GM12878 (cell line): ENCODE results near the gene CHN2. TPM values are rescaled to one million over a fixed set of nuclear protein-coding genes. Genes with fewer than 3 reads are reported as not detected.

Source experiments
- ATAC-seq: fragments of 200-7000 bp; cut with Tn5 transposase; 3 replicates; pipeline ENCODE4 v1.9.1; 2020; ENCODE audit warnings: mild to moderate bottlenecking, moderate library complexity
- BruUV-seq: library from RNA; stranded (reverse); fragments of 400-500 nt; replicated peaks from 2 replicates; lab custom pipeline; 2021; lab: Mats Ljungman, UMichigan
- CTCF ChIA-PET: fragments of 300-600 bp; sonication (Branson Sonifier 250); formaldehyde crosslinking; extraction: SDS; loops from one replicate; lab custom pipeline; 2021; ENCODE audit warnings: inconsistent platforms; lab: Yijun Ruan, JAX
- POLR2A ChIA-PET: fragments of 350-600 bp; formaldehyde crosslinking; extraction: SDS; loops from one replicate; lab custom pipeline; 2021; ENCODE audit warnings: inconsistent platforms; lab: Charles Lee
- RAD21 ChIA-PET: fragments of 300-600 bp; sonication (Branson Sonifier 250); formaldehyde crosslinking; loops from one replicate; lab custom pipeline; 2023; ENCODE audit warnings: antibody characterized with exemption; ENCODE audit not compliant: unreplicated experiment; lab: Charles Lee
- SMC1A ChIA-PET: fragments of 300-600 bp; sonication (Branson Sonifier 250); formaldehyde crosslinking; loops from one replicate; lab custom pipeline; 2023; ENCODE audit not compliant: unreplicated experiment, uncharacterized antibody; lab: Charles Lee
- DNase-seq: peaks from one replicate; pipeline ENCODE4 v3.0.0-alpha.2; 2011; ENCODE audit warnings: low read depth, low spot score
- FAIRE-seq: peaks from 3 replicates; lab custom pipeline; 2011; peaks lifted over from hg19 to GRCh38; lab: Jason Lieb, UNC
- H2AFZ ChIP-seq: 2 replicates; pipeline ENCODE4 v1.6.0; 2011; ENCODE audit warnings: low read depth, low read length, control low read depth; ENCODE audit not compliant: control insufficient read depth
- H3K27ac ChIP-seq: 2 replicates; pipeline ENCODE4 v1.5.1; 2011; ENCODE audit warnings: control low read depth; ENCODE audit not compliant: control insufficient read depth, insufficient read depth
- H3K27me3 ChIP-seq, 2 experiments: replicated peaks in 1 of 2; 2 replicates each; pipeline versions ENCODE4 v1.6.0 to v1.6.1; 2011; ENCODE audit warnings: low read length in 1 of 2; ENCODE audit not compliant: control insufficient read depth in 2 of 2, insufficient read depth in 2 of 2
- H3K36me3 ChIP-seq, 2 experiments: 2 replicates each; pipeline ENCODE4 v1.5.1; 2011; ENCODE audit warnings: low read length in 1 of 2; ENCODE audit not compliant: control insufficient read depth in 2 of 2, insufficient read depth in 2 of 2
- H3K4me1 ChIP-seq: 2 replicates; pipeline ENCODE4 v1.6.1; 2011; ENCODE audit warnings: mild to moderate bottlenecking, low read length, moderate library complexity, mixed read lengths; ENCODE audit not compliant: control insufficient read depth, insufficient read depth
- H3K4me2 ChIP-seq: 2 replicates; pipeline ENCODE4 v1.6.0; 2011; ENCODE audit warnings: control low read depth; ENCODE audit not compliant: control insufficient read depth, insufficient read depth
- H3K4me3 ChIP-seq: fragments of 200-600 bp; sonication (generic); 2 replicates; pipeline ENCODE4 v1.5.1; 2016
- H3K79me2 ChIP-seq: 2 replicates; pipeline ENCODE4 v1.6.0; 2011; ENCODE audit warnings: low read length; ENCODE audit not compliant: control insufficient read depth, insufficient read depth
- H3K9ac ChIP-seq: 2 replicates; pipeline ENCODE4 v1.8.0; 2011; ENCODE audit warnings: low read length, control low read depth, mixed read lengths; ENCODE audit not compliant: control insufficient read depth, insufficient read depth
- H3K9me3 ChIP-seq: replicated peaks from 3 replicates; pipeline ENCODE4 v1.5.1; 2011; ENCODE audit warnings: mild to moderate bottlenecking, low read length; ENCODE audit not compliant: control insufficient read depth, insufficient read depth
- H4K20me1 ChIP-seq: 2 replicates; pipeline ENCODE4 v1.6.0; 2011; ENCODE audit not compliant: control insufficient read depth, insufficient read depth
- BRCA1 ChIP-seq: IDR thresholded peaks from 2 replicates; pipeline ENCODE4 v1.6.1; 2011; ENCODE audit warnings: low read depth, low read length, improper control_type of control experiment
- CREM ChIP-seq: IDR thresholded peaks from 2 replicates; pipeline ENCODE4 v1.6.1; 2014; ENCODE audit warnings: antibody characterized with exemption, low read depth
- EGR1 ChIP-seq, 2 experiments: IDR thresholded peaks; 1 replicate in 1 of 2; 2 replicates in 1 of 2; pipeline ENCODE4 v1.6.1; 2011 to 2012; ENCODE audit warnings: low read depth in 2 of 2, low read length in 2 of 2, borderline replicate concordance in 1 of 2, mild to moderate bottlenecking in 1 of 2, moderate library complexity in 1 of 2
- ETV6 ChIP-seq, 2 experiments: fragments of 450-650 bp in 1 of 2; IDR thresholded peaks in 1 of 2; conservative IDR thresholded peaks in 1 of 2; 2 replicates each; pipeline ENCODE4 v1.6.1; 2014; ENCODE audit warnings: antibody characterized with exemption in 1 of 2, borderline replicate concordance in 1 of 2, low read depth in 1 of 2, mild to moderate bottlenecking in 1 of 2, moderate library complexity in 1 of 2
- GATAD2B ChIP-seq: fragments of 450-650 bp; conservative IDR thresholded peaks from 2 replicates; pipeline ENCODE4 v1.6.1; 2017; ENCODE audit warnings: low read depth, mild to moderate bottlenecking, moderate library complexity
- HCFC1 ChIP-seq: fragments of 150-350 bp; IDR thresholded peaks from 2 replicates; pipeline ENCODE4 v1.6.1; 2014; ENCODE audit warnings: low read length
- IRF4 ChIP-seq: IDR thresholded peaks from 2 replicates; pipeline ENCODE4 v1.6.1; 2011; ENCODE audit warnings: low read depth, low read length
- PML ChIP-seq: IDR thresholded peaks from 2 replicates; pipeline ENCODE4 v1.6.1; 2012; ENCODE audit warnings: low read length, inconsistent platforms
- RFX5 ChIP-seq: IDR thresholded peaks from 2 replicates; pipeline ENCODE4 v1.6.1; 2011; ENCODE audit warnings: low read depth, low read length, improper control_type of control experiment
- STAT3 ChIP-seq: IDR thresholded peaks from 2 replicates; pipeline ENCODE4 v1.6.1; 2011; ENCODE audit warnings: low read depth, low read length, improper control_type of control experiment
- TCF12 ChIP-seq: IDR thresholded peaks from 2 replicates; pipeline ENCODE4 v1.6.1; 2011; ENCODE audit warnings: low read depth, mild to moderate bottlenecking, low read length
- WGBS: methylation state at CpG from one replicate; pipeline ENCODE4 v1.1.6; 2016; ENCODE audit warnings: low lambda C conversion rate; ENCODE audit not compliant: insufficient replicate concordance, insufficient coverage; ENCODE audit errors: missing lambda C conversion rate; 5-methylcytosine and 5-hydroxymethylcytosine counted together
- in situ Hi-C: fragments of 300-500 bp; cut with MboI; formaldehyde crosslinking; loops from 9 replicates; pipeline ENCODE4 v1.14.3; 2018; ENCODE audit warnings: mixed read lengths
- intact Hi-C: fragments of 100-400 bp; cut with micrococcal nuclease; formaldehyde crosslinking; loops from one replicate; pipeline ENCODE4 v1.14.2; 2022; ENCODE audit not compliant: unreplicated experiment
- polyA plus RNA-seq, 11 experiments: library from polyadenylated mRNA; depleted of rRNA in 4 of 11; unstranded in 6 of 11; stranded (reverse) in 5 of 11; fragments of >200 nt; fragmentation: Nextera tagmentation in 4 of 11; fragmentation: Illumina TruSeq in 1 of 11; extraction: Ambion mirVana in 4 of 11; extraction: Trizol in 1 of 11; gene quantifications; 1 replicate in 1 of 11; 2 replicates in 10 of 11; pipeline versions ENCODE4 v1.2.1 to v1.2.3, GENCODE V29; 2011 to 2016; ENCODE audit warnings: inconsistent platforms in 2 of 11, missing spikeins in 2 of 11, low read depth in 1 of 11
- total RNA-seq, 4 experiments: library from RNA; depleted of rRNA in 3 of 4; stranded (reverse); fragments of >200 nt in 3 of 4; fragmentation: Illumina TruSeq in 1 of 4; extraction: Trizol in 1 of 4; gene quantifications; 2 replicates each; pipeline versions ENCODE4 v1.2.1 to v1.2.3, GENCODE V29; 2013 to 2021
- TF ChIP-seq, protein P1 (sequence below): fragments of 450-650 bp; IDR thresholded peaks from 2 replicates; pipeline ENCODE4 v1.6.1; 2017; ENCODE audit warnings: low read depth, mild to moderate bottlenecking, moderate library complexity
- TF ChIP-seq, protein P2 (sequence below): IDR thresholded peaks from 2 replicates; pipeline ENCODE4 v1.6.1; 2012; ENCODE audit warnings: low read depth, low read length, improper control_type of control experiment

CHN2 gene
- total and polyA plus RNA-seq, 10 of the 15 experiments (the other 5 are each of a cell fraction or from before 2014, with no cell fraction given), result 0.11 to 3.8 (median 0.37) TPM; not detected in 2

DNA sequence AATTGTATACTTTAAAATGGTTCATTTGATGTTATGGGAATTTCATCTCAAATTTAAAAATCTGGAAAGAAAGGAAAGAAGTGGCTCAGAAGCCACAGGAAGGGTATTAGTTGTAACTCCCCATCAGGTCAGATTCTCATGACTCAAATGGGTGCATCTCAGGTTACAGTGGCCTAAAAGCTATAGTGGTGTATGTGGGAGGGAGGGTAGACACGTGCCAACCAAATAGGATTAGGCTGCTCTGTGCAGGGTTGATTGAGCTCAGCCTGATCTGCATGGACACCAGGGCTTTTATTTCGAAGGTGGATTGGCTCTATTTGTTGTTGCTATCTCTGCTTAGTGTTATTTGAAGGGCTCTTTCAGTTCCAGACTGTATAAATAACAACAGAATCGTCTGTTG, 247.6 kb downstream of the CHN2 start (continued):
- no peak for TF ChIP-seq ETV6 (conservative IDR thresholded peaks at IDR 0.05 in 1 of 2, IDR thresholded peaks at IDR 0.05 in 1 of 2; ENCODE audit: borderline replicate concordance in 1 of 2, low read depth in 1 of 2)
- no peak for TF ChIP-seq TCF12
- no peak for TF ChIP-seq STAT3
- TF ChIP-seq, protein P1, sequence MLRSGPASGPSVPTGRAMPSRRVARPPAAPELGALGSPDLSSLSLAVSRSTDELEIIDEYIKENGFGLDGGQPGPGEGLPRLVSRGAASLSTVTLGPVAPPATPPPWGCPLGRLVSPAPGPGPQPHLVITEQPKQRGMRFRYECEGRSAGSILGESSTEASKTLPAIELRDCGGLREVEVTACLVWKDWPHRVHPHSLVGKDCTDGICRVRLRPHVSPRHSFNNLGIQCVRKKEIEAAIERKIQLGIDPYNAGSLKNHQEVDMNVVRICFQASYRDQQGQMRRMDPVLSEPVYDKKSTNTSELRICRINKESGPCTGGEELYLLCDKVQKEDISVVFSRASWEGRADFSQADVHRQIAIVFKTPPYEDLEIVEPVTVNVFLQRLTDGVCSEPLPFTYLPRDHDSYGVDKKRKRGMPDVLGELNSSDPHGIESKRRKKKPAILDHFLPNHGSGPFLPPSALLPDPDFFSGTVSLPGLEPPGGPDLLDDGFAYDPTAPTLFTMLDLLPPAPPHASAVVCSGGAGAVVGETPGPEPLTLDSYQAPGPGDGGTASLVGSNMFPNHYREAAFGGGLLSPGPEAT, result no peak
- TF ChIP-seq HCFC1, result no peak
- TF ChIP-seq EGR1 (IDR thresholded peaks at IDR 0.05; ENCODE audit: borderline replicate concordance in 1 of 2, low read depth in 2 of 2, low read length in 2 of 2), result no peak
- TF ChIP-seq PML, result no peak

DNA sequence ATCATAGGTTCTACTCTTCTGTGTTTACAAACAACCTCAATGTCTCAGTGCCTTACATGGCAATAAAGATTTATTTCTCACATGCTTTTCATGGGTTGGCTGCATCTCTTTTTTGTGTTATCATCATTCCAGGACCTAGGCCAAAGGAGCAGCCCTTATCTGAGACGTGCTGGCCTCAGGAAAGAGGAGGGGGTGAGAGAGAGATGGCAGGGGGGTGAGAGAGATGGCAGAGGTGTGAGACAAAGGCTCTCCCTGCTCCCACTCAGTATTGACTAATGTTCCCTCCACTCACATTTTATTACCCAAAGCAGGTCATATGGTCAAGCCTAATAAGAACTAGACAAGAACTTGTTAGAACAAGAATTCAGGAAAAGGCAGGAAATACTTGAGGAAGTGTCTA, 249.0 kb downstream of the CHN2 start:
- RAD21 ChIA-PET, result no interaction called here

More for the DNA sequence above, 249.0 kb downstream of the CHN2 start:
- Histone ChIP-seq H3K9ac (no peak overlapping the region), H3K9me3 (no peaks in the 10 kb centered on the region), H3K79me2 (no peaks in the 10 kb centered on the region), H3K27ac (no peak overlapping the region), H3K36me3 (no peaks in the 10 kb centered on the region), H3K4me2 (no peak overlapping the region), H3K4me3 (no peak overlapping the region), H3K4me1 (no peaks in the 10 kb centered on the region), H2AFZ (no peak overlapping the region), H4K20me1 (no peaks in the 10 kb centered on the region), H3K27me3 (no peaks in the 10 kb centered on the region)
- in situ Hi-C loops (no loop called here), intact Hi-C loops (no loop called here)
- POLR2A ChIA-PET, result no interaction called here
- BruUV-seq, result no TSS peak
- FAIRE-seq (no peak), DNase-seq (no peak), ATAC-seq (no peak)
- TF ChIP-seq BRCA1 (no peak), GATAD2B (no peak), IRF4 (no peak), RFX5 (no peak), CREM (no peak)
- TF ChIP-seq, protein P2, sequence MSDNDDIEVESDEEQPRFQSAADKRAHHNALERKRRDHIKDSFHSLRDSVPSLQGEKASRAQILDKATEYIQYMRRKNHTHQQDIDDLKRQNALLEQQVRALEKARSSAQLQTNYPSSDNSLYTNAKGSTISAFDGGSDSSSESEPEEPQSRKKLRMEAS, result no peak
- SMC1A ChIA-PET, result no interaction called here
- CTCF ChIA-PET, result no interaction called here
- WGBS, result 0% methylated on average over 1 of the region's 1 CpG
